ENCODE data around the gene USP6NL. TPM values are rescaled to one million over a fixed set of nuclear protein-coding genes. Genes with fewer than 3 reads are reported as not detected.

Gene USP6NL
- total RNA-seq, 1 donor from 2014 or later = 64.5 TPM

DNA sequence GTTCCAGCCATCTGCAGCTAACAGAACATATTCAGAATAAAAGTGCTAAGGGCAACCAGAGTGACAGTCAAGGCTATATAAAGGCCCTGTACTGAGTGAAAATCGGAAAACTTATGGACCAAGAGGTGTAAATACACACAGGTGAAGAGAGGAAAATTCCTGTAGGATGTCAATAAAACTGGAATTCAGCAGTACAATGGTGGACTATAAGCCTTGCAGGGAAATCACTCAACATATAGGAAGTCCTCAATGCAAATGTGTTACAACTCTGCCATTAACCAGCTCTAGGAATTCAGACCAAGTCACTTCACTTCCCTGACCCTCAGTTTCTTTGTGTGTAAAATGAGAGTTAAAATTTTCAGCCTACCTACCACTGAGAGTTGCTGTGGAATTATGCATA lies 7.7 kb downstream of the USP6NL start:
- ATAC-seq (ENCODE audit: low read depth) = no peak
- POLR2A ChIA-PET = interaction anchor here (0.6 to 1.7 kb wide), 4 partner anchors 11 to 51 kb away, joined by 3 to 5 read pairs (median 4); no protein-coding TSS in a partner anchor
- Mint-ChIP-seq H3K4me1 (peaks cover 91% of the 10 kb centered on the region), H3K4me3 (peak overlapping the region; percentile 6), H3K36me3 (ENCODE audit: low read depth) (peaks cover 11% of the 10 kb centered on the region), H3K9me3 (no peaks in the 10 kb centered on the region), H3K27ac (peak overlapping the region; percentile 82), H3K27me3 (no peaks in the 10 kb centered on the region)
- DNase-seq = no peak
- TF ChIP-seq, protein P1, sequence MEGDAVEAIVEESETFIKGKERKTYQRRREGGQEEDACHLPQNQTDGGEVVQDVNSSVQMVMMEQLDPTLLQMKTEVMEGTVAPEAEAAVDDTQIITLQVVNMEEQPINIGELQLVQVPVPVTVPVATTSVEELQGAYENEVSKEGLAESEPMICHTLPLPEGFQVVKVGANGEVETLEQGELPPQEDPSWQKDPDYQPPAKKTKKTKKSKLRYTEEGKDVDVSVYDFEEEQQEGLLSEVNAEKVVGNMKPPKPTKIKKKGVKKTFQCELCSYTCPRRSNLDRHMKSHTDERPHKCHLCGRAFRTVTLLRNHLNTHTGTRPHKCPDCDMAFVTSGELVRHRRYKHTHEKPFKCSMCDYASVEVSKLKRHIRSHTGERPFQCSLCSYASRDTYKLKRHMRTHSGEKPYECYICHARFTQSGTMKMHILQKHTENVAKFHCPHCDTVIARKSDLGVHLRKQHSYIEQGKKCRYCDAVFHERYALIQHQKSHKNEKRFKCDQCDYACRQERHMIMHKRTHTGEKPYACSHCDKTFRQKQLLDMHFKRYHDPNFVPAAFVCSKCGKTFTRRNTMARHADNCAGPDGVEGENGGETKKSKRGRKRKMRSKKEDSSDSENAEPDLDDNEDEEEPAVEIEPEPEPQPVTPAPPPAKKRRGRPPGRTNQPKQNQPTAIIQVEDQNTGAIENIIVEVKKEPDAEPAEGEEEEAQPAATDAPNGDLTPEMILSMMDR (IDR thresholded peaks at IDR 0.05) = no peak
- CTCF ChIA-PET = interaction anchor here (1.0 to 1.6 kb wide), 3 partner anchors 69 to 121 kb away, joined by 4 read pairs; no protein-coding TSS in a partner anchor
- intact Hi-C loops (cut with micrococcal nuclease) = no loop called here

DNA sequence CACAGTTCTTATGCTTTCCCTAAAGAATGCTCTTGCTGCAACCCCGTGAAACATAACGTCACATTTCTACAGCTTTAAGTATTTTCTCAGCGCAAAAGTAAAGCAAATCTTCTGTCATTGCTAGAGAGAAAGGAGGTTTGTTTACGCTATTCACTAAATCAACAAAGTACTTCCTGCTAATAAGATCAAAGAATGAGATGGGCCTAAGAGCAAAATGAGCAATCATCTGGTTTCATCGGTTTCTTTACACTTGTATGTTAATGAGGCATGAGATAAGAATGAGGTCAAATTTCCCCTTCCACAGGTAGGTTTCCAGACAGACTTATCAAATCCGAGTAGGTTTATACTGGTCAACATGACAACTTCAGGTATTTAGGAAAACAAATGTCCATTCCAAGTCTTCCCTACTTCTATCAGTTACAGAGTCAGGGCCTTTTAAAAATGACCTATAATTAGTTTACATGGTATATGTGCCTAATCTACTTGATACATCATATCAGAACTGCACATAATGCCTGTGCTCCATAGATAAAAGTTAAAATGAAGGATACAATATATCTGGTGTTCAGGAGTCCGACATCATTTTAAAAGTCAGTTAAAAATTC lies 8.4 kb downstream of the USP6NL start:
- Mint-ChIP-seq H3K9me3 (no peaks in the 10 kb centered on the region), H3K27me3 (no peaks in the 10 kb centered on the region), H3K27ac (peak overlapping the region; percentile 82), H3K4me3 (peak overlapping the region; percentile 63), H3K36me3 (ENCODE audit: low read depth) (peaks cover 7% of the 10 kb centered on the region), H3K4me1 (peaks cover 87% of the 10 kb centered on the region)
- ChIA-PET CTCF (interaction anchor here (1.0 to 1.6 kb wide), 2 partner anchors 68 to 122 kb away, joined by 4 read pairs; no protein-coding TSS in a partner anchor), POLR2A (interaction anchor here (0.5 to 1.7 kb wide), 4 partner anchors 12 to 70 kb away, joined by 3 to 7 read pairs (median 4); no protein-coding TSS in a partner anchor)
- DNase-seq = no peak
- intact Hi-C loops (cut with micrococcal nuclease) = no loop called here
- peak; percentile 32 for ATAC-seq (ENCODE audit: low read depth)
- TF ChIP-seq, protein P1 (IDR thresholded peaks at IDR 0.05) = no peak

DNA sequence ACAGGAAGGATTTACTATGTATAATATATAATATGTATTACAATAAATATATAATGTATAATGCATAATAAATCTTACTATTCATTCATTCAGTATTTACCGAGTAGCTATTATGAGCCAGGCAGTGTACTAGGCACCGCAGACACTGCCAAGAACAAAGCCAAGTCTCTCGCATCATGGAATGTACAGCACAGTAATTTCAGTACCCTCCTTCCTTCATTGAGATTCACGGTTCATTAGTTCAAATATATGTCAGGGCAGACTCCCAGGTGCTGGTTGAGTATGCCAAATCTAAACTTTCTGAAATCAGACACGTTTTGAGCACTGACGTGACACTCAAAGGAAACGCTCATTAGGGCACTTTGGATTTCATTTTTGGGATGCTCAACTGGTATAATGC lies 9.1 kb downstream of the USP6NL start:
- ChIA-PET POLR2A (interaction anchor here (0.5 to 1.7 kb wide), 4 partner anchors 24 to 83 kb away, joined by 3 to 7 read pairs (median 6); no protein-coding TSS in a partner anchor), CTCF (no interaction called here)
- Mint-ChIP-seq H3K27ac (peak overlapping the region; percentile 82), H3K4me3 (peak overlapping the region; percentile 16), H3K9me3 (no peaks in the 10 kb centered on the region), H3K27me3 (no peaks in the 10 kb centered on the region), H3K4me1 (peaks cover 87% of the 10 kb centered on the region), H3K36me3 (ENCODE audit: low read depth) (peaks cover 9% of the 10 kb centered on the region)
- intact Hi-C loops (cut with micrococcal nuclease) = no loop called here
- DNase-seq = no peak
- peak; percentile 33 for ATAC-seq (ENCODE audit: low read depth)
- TF ChIP-seq, protein P1 (IDR thresholded peaks at IDR 0.05) = no peak

DNA sequence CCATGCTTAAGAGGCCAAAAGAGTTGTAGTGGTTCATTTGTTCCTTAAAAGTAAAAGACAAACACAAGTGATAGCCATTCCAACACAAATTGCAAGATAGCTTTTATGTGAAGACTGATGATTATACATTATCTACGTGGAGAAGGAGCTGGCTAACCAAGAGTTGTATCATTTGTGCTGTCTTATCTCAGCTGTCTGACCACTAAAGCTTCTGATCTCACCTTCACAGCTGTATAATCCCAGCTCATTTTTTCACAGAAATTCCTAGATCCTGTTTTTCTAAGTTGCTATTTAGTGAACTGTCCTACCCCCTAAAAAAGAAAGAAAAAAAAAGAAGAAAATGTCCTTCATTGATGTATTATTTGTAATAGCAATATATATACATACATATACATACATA lies 9.8 kb downstream of the USP6NL start:
- no peak for DNase-seq
- H3K4me1 Mint-ChIP-seq = peaks cover 87% of the 10 kb centered on the region
- ATAC-seq (ENCODE audit: low read depth) = no peak
- POLR2A ChIA-PET = interaction anchor here (0.7 to 2.1 kb wide), 5 partner anchors 8 to 370 kb away, joined by 3 to 7 read pairs (median 4); no protein-coding TSS in a partner anchor
- intact Hi-C loops (cut with micrococcal nuclease) = no loop called here
- peak overlapping the region; percentile 38 for H3K4me3 Mint-ChIP-seq
- H3K27me3 Mint-ChIP-seq = no peaks in the 10 kb centered on the region
- H3K9me3 Mint-ChIP-seq = no peaks in the 10 kb centered on the region
- peaks cover 15% of the 10 kb centered on the region for H3K36me3 Mint-ChIP-seq (ENCODE audit: low read depth)
- TF ChIP-seq, protein P1 (IDR thresholded peaks at IDR 0.05) = no peak
- CTCF ChIA-PET = no interaction called here
- peak overlapping the region; percentile 80 for H3K27ac Mint-ChIP-seq

DNA sequence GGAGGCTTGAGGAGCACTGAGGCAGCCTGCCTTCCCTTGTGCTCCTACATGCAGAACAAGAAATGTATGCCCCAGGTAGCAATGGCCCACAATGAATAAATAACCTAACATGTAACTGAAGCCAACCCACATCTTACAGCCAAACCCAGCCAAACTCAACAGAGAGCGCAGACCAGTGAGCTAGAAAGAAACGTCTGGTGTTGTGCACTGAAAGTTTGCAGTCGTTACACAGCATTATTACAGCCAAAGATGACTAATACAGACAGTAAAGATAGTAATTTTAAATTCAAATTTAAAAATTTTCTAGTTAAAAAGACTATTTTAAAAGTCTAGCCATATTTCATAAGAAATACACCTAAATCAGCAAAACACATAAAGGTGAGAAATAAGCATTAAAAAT lies 11.2 kb downstream of the USP6NL start:
- H3K27me3 Mint-ChIP-seq = no peaks in the 10 kb centered on the region
- CTCF ChIA-PET = no interaction called here
- intact Hi-C loops (cut with micrococcal nuclease) = no loop called here
- POLR2A ChIA-PET = interaction anchor here (0.6 to 2.1 kb wide), 4 partner anchors 9 to 85 kb away, joined by 3 to 4 read pairs (median 3); no protein-coding TSS in a partner anchor
- peaks cover 21% of the 10 kb centered on the region for H3K36me3 Mint-ChIP-seq (ENCODE audit: low read depth)
- no peak for DNase-seq
- no peaks in the 10 kb centered on the region for H3K9me3 Mint-ChIP-seq
- peak overlapping the region; percentile 80 for H3K27ac Mint-ChIP-seq
- peaks cover 84% of the 10 kb centered on the region for H3K4me1 Mint-ChIP-seq
- peak overlapping the region; percentile 52 for H3K4me3 Mint-ChIP-seq
- ATAC-seq (ENCODE audit: low read depth) = peak; percentile 26
- TF ChIP-seq, protein P1 (IDR thresholded peaks at IDR 0.05) = no peak

All from activated B cell treated with CpG ODN at 0.5 μM for 24 hours (primary cell).